ENCODE data around the gene SLC31A1. TPM values are rescaled to one million over a fixed set of nuclear protein-coding genes. Genes with fewer than 3 reads are reported as not detected.
A peak's percentile ranks its signal among the peaks of the same experiment; 100 is the strongest.

The SLC31A1 gene
- total RNA-seq, 4 donors from 2014 or later: 7.4 to 82.7 (median 50.6) TPM

DNA sequence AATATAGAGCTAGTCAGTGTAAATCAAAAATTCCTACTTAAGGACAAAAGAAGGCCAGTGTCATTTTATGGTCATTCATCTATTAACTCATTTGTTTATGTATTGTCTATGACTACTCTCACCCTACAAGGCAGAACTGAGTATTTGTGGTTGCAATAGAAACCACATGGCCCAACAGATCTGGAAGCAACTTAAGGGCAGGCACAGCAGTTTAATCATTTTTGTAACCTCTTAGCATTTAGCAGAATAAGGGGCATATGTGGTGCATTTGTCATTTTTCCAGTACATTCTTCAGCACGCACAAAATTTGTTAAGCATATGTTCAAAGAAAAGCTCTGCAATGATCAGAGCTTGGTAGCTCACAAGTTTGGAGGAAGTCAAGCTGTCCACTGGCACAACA is 1.4 kb upstream of the SLC31A1 start:
- TF ChIP-seq, protein P1, sequence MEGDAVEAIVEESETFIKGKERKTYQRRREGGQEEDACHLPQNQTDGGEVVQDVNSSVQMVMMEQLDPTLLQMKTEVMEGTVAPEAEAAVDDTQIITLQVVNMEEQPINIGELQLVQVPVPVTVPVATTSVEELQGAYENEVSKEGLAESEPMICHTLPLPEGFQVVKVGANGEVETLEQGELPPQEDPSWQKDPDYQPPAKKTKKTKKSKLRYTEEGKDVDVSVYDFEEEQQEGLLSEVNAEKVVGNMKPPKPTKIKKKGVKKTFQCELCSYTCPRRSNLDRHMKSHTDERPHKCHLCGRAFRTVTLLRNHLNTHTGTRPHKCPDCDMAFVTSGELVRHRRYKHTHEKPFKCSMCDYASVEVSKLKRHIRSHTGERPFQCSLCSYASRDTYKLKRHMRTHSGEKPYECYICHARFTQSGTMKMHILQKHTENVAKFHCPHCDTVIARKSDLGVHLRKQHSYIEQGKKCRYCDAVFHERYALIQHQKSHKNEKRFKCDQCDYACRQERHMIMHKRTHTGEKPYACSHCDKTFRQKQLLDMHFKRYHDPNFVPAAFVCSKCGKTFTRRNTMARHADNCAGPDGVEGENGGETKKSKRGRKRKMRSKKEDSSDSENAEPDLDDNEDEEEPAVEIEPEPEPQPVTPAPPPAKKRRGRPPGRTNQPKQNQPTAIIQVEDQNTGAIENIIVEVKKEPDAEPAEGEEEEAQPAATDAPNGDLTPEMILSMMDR (IDR thresholded peaks at IDR 0.05): no peak
- no peak for TF ChIP-seq POLR2A (IDR thresholded peaks at IDR 0.05)
- Histone ChIP-seq H3K27me3 (no peaks in the 10 kb centered on the region), H3K4me3 (peak overlapping the region in 3 of 4 donors; percentile 66 to 70 (median 67)), H3K36me3 (peaks cover 0 to 6% (median 0%) of the 10 kb centered on the region in 3 donors), H3K27ac (peak overlapping the region in 3 of 4 donors; percentile 1 to 79 (median 18)), H3K9me3 (no peaks in the 10 kb centered on the region), H3K4me1 (peaks cover 0 to 39% (median 10%) of the 10 kb centered on the region in 4 donors)
- no peak for DNase-seq

DNA sequence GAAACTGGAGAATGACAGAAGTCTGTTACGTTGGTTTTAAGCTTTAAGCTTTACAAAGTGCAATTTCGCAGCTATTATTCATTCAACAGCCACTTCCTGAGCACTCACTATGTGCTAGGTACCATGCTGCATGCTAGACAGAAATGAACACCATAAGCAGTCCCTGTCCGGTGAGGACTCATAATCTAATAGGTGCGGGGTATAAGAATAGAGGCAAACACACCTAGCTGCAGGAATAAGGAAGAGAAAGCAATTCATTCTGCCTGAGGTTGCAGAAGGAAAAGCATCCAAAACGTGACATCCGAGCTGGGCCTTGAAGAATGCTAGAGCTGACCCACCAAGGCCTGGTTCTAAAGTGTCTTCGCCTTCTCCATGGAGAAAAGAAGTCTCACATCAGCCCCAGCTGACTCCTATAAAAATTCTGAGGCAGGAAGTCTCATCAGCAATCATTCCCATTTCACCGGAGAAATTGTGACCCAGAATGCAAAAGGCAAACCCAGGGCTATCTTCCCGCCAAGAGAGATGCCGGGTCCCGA is 809 bp upstream of the SLC31A1 start:
- Histone ChIP-seq H3K9me3 (no peaks in the 10 kb centered on the region), H3K27me3 (no peaks in the 10 kb centered on the region), H3K4me1 (peaks cover 0 to 39% (median 10%) of the 10 kb centered on the region in 4 donors), H3K4me3 (peak overlapping the region; percentile 59 to 70 (median 66)), H3K27ac (peak overlapping the region; percentile 79 to 91 (median 84)), H3K36me3 (peaks cover 0 to 7% (median 0%) of the 10 kb centered on the region in 3 donors)
- DNase-seq: no peak
- no peak for TF ChIP-seq POLR2A (IDR thresholded peaks at IDR 0.05)
- TF ChIP-seq, protein P1 (IDR thresholded peaks at IDR 0.05): no peak

DNA sequence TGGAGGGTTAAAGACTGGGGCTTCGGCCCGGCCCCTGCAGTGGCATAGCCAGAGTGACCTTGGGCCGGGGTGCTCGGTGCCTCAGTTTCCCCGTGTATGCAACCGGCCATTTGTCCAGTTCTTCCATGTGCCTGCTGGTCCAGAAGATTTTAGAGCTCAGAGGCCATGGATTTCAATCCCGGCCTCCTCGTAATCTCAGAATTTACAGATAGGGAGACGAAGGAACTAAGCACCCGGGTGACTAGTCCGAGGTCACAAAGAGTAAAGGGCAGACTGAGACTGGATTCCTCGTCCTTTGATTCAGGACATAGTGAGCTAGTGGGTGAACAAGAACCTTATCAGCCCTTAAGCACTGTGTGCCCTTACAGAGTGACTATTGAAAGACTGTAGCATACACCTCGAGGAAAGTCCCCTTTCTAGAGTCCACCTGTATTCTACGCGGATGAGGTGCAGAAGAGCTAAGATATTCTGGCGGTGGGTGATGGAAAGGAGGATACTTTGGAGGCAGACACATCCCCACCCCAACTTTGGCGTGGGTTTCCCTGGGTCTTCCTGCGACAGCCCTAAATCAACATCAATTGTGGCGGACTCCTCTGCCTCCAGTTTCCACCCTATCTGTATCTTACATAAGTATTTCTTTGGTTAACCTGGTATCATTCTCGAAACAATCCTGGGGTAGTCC is 597 bp downstream of the SLC31A1 start:
- peaks cover 0 to 35% (median 10%) of the 10 kb centered on the region in 4 donors for H3K4me1 ChIP-seq
- peak overlapping the region; percentile 79 to 91 (median 84) for H3K27ac ChIP-seq
- peaks cover 0 to 7% (median 0%) of the 10 kb centered on the region in 3 donors for H3K36me3 ChIP-seq
- peak overlapping the region; percentile 59 to 70 (median 66) for H3K4me3 ChIP-seq
- H3K9me3 ChIP-seq: no peaks in the 10 kb centered on the region
- TF ChIP-seq POLR2A (IDR thresholded peaks at IDR 0.05): no peak
- no peaks in the 10 kb centered on the region for H3K27me3 ChIP-seq
- DNase-seq: peak in 1 of 3 donors; percentile 59

DNA sequence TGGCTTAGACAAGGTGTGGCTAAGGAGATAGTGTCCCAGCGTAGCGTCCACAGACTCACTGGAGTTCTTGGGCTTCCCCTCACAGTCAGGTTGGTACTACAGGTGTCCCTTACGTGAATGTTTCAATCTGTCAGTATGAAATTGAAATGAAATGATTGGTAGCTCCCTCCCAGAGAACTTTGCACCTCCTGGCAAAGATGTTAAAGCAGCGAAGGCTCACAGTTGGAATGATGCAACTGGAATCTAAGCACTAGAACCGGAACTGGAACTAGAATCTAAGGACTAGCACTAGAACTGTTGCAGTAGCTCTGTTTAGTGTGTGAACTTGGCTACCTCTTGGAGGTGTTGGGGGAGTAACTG is 1.1 kb downstream of the SLC31A1 start:
- peak overlapping the region in 3 of 4 donors; percentile 84 to 91 (median 84) for H3K27ac ChIP-seq
- peaks cover 0 to 7% (median 0%) of the 10 kb centered on the region in 3 donors for H3K36me3 ChIP-seq
- H3K27me3 ChIP-seq: no peaks in the 10 kb centered on the region
- H3K9me3 ChIP-seq: no peaks in the 10 kb centered on the region
- peak in 2 of 3 donors; percentile 48 to 57 for DNase-seq
- TF ChIP-seq, protein P1 (IDR thresholded peaks at IDR 0.05): no peak
- peak; percentile 20 to 39 for TF ChIP-seq POLR2A (IDR thresholded peaks at IDR 0.05)
- H3K4me3 ChIP-seq: peak overlapping the region; percentile 59 to 70 (median 66)
- H3K4me1 ChIP-seq: peaks cover 0 to 35% (median 10%) of the 10 kb centered on the region in 4 donors

DNA sequence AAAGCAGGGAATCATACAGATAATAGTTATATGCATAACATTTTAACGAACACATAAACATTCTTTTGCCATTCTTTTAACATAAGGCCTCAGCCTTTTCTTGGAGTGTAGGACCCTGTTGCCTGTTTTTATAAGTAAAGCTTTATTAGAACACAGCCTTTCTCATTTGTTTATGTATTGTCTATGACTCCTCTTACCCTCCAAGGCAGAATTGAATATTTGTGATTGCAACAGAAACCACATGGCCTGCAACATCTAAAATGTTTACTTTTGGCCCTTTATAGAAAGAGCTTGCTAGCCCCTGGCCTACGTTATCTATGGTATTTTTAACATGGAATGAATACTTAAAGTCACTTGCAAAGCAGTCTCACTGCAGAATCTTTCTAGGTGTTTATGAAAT is 2.6 kb downstream of the SLC31A1 start:
- no peaks in the 10 kb centered on the region for H3K9me3 ChIP-seq
- TF ChIP-seq, protein P1 (IDR thresholded peaks at IDR 0.05): no peak
- no peak for TF ChIP-seq POLR2A (IDR thresholded peaks at IDR 0.05)
- peaks cover 0 to 29% (median 10%) of the 10 kb centered on the region in 4 donors for H3K4me1 ChIP-seq
- no peak overlapping the region for H3K27ac ChIP-seq
- H3K27me3 ChIP-seq: no peaks in the 10 kb centered on the region
- H3K4me3 ChIP-seq: no peak overlapping the region
- peaks cover 0 to 7% (median 0%) of the 10 kb centered on the region in 3 donors for H3K36me3 ChIP-seq
- no peak for DNase-seq

DNA sequence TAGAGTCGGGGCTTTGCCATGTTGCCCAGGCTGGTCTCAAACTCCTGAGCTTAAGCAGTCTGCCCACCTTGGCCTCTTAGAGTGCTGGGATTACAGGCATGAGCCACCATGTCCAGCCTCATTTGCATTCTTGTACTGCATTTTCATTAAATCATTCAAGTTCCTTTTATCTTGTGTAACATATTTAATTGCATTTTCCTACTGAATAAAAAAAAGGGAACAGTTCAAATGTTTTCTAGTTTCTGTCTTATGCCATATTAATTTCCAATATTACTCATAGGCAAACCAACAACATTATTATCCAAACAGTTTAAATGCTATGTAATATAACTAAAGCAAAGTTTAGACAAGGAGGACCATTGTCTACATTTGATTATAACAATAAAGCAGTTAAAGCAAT is 6.1 kb downstream of the SLC31A1 start:
- DNase-seq: no peak
- Histone ChIP-seq H3K36me3 (peaks cover 0 to 7% (median 0%) of the 10 kb centered on the region in 3 donors), H3K4me3 (no peak overlapping the region), H3K9me3 (no peaks in the 10 kb centered on the region), H3K27me3 (no peaks in the 10 kb centered on the region), H3K27ac (no peak overlapping the region), H3K4me1 (peaks cover 0 to 14% (median 0%) of the 10 kb centered on the region in 4 donors)
- TF ChIP-seq, protein P1 (IDR thresholded peaks at IDR 0.05): no peak
- TF ChIP-seq POLR2A (IDR thresholded peaks at IDR 0.05): no peak

Measured in Peyer's patch (tissue), 4 donors.